ENCODE measurements around the gene FBXL14.

The FBXL14 gene

DNA sequence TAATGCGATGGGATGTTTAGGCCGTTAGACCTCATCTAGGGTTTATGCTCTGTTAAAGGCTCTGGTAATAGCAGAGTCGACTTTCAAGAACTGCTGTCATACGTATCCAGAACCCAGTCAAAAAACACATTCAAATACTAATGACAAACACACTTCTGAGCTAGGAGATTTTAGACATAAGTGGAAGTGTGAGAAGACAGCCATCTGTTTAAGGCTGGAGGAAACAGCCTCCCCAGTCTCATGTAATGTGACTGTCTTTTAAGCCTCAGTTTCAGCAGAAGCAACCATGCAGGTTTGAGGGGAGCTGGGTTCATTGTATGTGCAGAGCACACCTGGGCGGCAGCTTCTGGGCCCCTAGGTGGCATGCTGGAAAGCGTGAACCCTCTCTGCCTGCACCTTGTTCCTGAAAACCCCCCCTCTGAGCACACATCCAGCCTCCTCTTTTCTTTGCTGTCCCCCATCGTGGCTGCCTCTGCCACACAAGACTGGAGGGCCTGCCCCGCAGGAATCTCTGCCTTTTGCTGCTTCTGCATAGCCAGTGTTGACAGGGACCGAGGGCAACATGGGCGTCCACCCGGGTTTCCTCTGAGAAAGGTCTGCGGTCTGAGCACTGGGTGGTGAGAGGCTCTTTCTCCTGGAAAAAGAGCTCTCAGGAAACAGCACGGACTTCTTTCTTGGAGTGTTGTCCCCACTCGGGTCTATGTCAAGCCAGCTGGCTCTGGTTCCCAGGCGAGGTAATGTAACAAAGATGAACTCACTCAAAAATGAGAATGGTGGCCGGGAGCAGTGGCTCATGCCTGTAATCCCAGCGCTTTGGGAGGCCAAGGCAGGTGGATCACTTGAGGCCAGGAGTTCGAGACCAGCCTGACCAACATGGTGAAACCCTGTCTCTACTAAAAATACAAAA is 46.2 kb upstream of the FBXL14 start:
- H2BK120ac ChIP-seq (ENCODE audit: insufficient read depth, low read length, poor library complexity) = no peak overlapping the region
- no peak overlapping the region for H4K8ac ChIP-seq (ENCODE audit: low read depth, low read length)
- H3K27ac ChIP-seq (ENCODE audit: low read depth, low read length) = no peak overlapping the region
- no peak overlapping the region for H4K91ac ChIP-seq (ENCODE audit: low read depth, low read length)
- H3K27me3 ChIP-seq (ENCODE audit: insufficient read depth, low read length) = no peaks in the 10 kb centered on the region
- no peak overlapping the region for H2AFZ ChIP-seq (ENCODE audit: insufficient read depth, low read length, poor library complexity)
- H3K18ac ChIP-seq (ENCODE audit: low read length) = no peak overlapping the region
- no peaks in the 10 kb centered on the region for H3K9me3 ChIP-seq (ENCODE audit: insufficient read depth, low read depth, low read length)
- no peak overlapping the region for H2AK5ac ChIP-seq (ENCODE audit: low read length)
- H4K12ac ChIP-seq (ENCODE audit: low read depth, low read length) = no peak overlapping the region
- H3K4me1 ChIP-seq (ENCODE audit: control insufficient read depth in 1 of 2, insufficient read depth in 2 of 2, low read length in 2 of 2) = no peaks in the 10 kb centered on the region
- H3K4ac ChIP-seq (ENCODE audit: low read depth, low read length) = no peak overlapping the region
- no peak overlapping the region for H3K4me2 ChIP-seq (ENCODE audit: low read length)
- no peak overlapping the region for H3K23ac ChIP-seq (ENCODE audit: low read length)
- H3K14ac ChIP-seq (ENCODE audit: low read length) = no peak overlapping the region
- no peak for DNase-seq
- H3K9ac ChIP-seq (ENCODE audit: low read length) = no peak overlapping the region
- no peaks in the 10 kb centered on the region for H3K79me1 ChIP-seq (ENCODE audit: low read length)
- H2BK5ac ChIP-seq (ENCODE audit: low read depth, low read length, poor library complexity) = no peak overlapping the region
- H3K4me3 ChIP-seq (ENCODE audit: low read depth, low read length) = no peak overlapping the region
- H3K36me3 ChIP-seq (ENCODE audit: control insufficient read depth in 1 of 2, insufficient read depth in 2 of 2, low read length in 2 of 2) = peaks cover 17 to 18% of the 10 kb centered on the region in 2 experiments
- no peaks in the 10 kb centered on the region for H3K79me2 ChIP-seq (ENCODE audit: control insufficient read depth, insufficient read depth, low read length, poor library complexity)
- WGBS (ENCODE audit: extremely low coverage, insufficient coverage, insufficient read length) = no CpG with 5 or more reads among the region's 18 CpGs
- no peak overlapping the region for H2BK12ac ChIP-seq (ENCODE audit: low read length)

DNA sequence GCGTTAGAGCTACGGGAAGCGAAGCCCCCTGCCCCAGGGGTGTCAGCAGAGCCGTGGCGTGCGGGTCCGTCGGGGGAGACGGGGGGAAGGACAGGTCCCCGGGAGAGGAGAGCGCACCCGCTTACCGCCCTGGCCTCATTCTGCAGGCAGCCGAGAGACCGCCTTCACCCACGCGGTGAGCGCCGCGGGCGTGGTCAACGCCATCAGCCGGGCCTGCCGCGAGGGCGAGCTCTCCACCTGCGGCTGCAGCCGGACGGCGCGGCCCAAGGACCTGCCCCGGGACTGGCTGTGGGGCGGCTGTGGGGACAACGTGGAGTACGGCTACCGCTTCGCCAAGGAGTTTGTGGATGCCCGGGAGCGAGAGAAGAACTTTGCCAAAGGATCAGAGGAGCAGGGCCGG is 45.2 kb upstream of the FBXL14 start:
- Histone ChIP-seq H3K9me3 (ENCODE audit: insufficient read depth, low read depth, low read length) (no peaks in the 10 kb centered on the region), H3K4me3 (ENCODE audit: low read depth, low read length) (no peak overlapping the region), H3K23ac (ENCODE audit: low read length) (no peak overlapping the region), H2BK5ac (ENCODE audit: low read depth, low read length, poor library complexity) (no peak overlapping the region), H3K18ac (ENCODE audit: low read length) (no peak overlapping the region), H3K79me1 (ENCODE audit: low read length) (no peaks in the 10 kb centered on the region), H3K14ac (ENCODE audit: low read length) (no peak overlapping the region), H2AFZ (ENCODE audit: insufficient read depth, low read length, poor library complexity) (no peak overlapping the region), H4K12ac (ENCODE audit: low read depth, low read length) (no peak overlapping the region), H4K8ac (ENCODE audit: low read depth, low read length) (no peak overlapping the region), H3K27ac (ENCODE audit: low read depth, low read length) (no peak overlapping the region), H2BK12ac (ENCODE audit: low read length) (no peak overlapping the region), H3K9ac (ENCODE audit: low read length) (no peak overlapping the region), H3K4me2 (ENCODE audit: low read length) (no peak overlapping the region), H4K91ac (ENCODE audit: low read depth, low read length) (no peak overlapping the region), H3K36me3 (ENCODE audit: control insufficient read depth in 1 of 2, insufficient read depth in 2 of 2, low read length in 2 of 2) (peaks cover 17 to 18% of the 10 kb centered on the region in 2 experiments), H2BK120ac (ENCODE audit: insufficient read depth, low read length, poor library complexity) (no peak overlapping the region), H3K27me3 (ENCODE audit: insufficient read depth, low read length) (no peaks in the 10 kb centered on the region), H3K4me1 (ENCODE audit: control insufficient read depth in 1 of 2, insufficient read depth in 2 of 2, low read length in 2 of 2) (no peaks in the 10 kb centered on the region), H3K79me2 (ENCODE audit: control insufficient read depth, insufficient read depth, low read length, poor library complexity) (no peaks in the 10 kb centered on the region), H3K4ac (ENCODE audit: low read depth, low read length) (no peak overlapping the region), H2AK5ac (ENCODE audit: low read length) (no peak overlapping the region)
- no CpG with 5 or more reads among the region's 40 CpGs for WGBS (ENCODE audit: extremely low coverage, insufficient coverage, insufficient read length)
- no peak for DNase-seq

DNA sequence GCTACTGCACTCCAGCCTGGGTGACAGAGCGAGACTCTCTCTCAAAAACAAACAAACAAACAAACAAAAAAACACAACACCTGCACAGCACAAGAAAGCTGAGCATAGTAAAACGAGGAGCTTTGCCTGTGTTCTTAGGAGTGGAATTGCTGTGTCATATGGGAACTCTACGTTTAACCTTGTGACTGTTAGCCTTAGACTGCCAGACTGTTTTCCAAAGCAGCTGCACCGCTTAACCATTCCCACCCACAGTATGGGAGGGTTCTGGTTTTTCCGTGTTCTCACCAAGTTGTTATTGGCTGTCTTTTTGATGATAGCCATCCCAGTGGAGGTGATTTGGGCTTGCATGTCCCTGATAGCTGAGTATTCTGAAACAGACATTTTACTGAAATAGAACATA is 43.8 kb upstream of the FBXL14 start:
- Histone ChIP-seq H3K79me1 (ENCODE audit: low read length) (no peaks in the 10 kb centered on the region), H2BK120ac (ENCODE audit: insufficient read depth, low read length, poor library complexity) (no peak overlapping the region), H3K18ac (ENCODE audit: low read length) (no peak overlapping the region), H2AK5ac (ENCODE audit: low read length) (no peak overlapping the region), H3K79me2 (ENCODE audit: control insufficient read depth, insufficient read depth, low read length, poor library complexity) (no peaks in the 10 kb centered on the region), H3K4me3 (ENCODE audit: low read depth, low read length) (no peak overlapping the region), H3K4me1 (ENCODE audit: control insufficient read depth in 1 of 2, insufficient read depth in 2 of 2, low read length in 2 of 2) (no peaks in the 10 kb centered on the region), H2AFZ (ENCODE audit: insufficient read depth, low read length, poor library complexity) (no peak overlapping the region), H3K27ac (ENCODE audit: low read depth, low read length) (no peak overlapping the region), H3K4me2 (ENCODE audit: low read length) (no peak overlapping the region), H3K9me3 (ENCODE audit: insufficient read depth, low read depth, low read length) (no peaks in the 10 kb centered on the region), H3K27me3 (ENCODE audit: insufficient read depth, low read length) (no peaks in the 10 kb centered on the region), H3K36me3 (ENCODE audit: control insufficient read depth in 1 of 2, insufficient read depth in 2 of 2, low read length in 2 of 2) (peaks cover 14% of the 10 kb centered on the region in 2 experiments), H3K23ac (ENCODE audit: low read length) (no peak overlapping the region), H2BK12ac (ENCODE audit: low read length) (no peak overlapping the region), H3K14ac (ENCODE audit: low read length) (no peak overlapping the region), H3K4ac (ENCODE audit: low read depth, low read length) (no peak overlapping the region), H3K9ac (ENCODE audit: low read length) (no peak overlapping the region), H4K12ac (ENCODE audit: low read depth, low read length) (no peak overlapping the region), H4K8ac (ENCODE audit: low read depth, low read length) (no peak overlapping the region), H2BK5ac (ENCODE audit: low read depth, low read length, poor library complexity) (no peak overlapping the region), H4K91ac (ENCODE audit: low read depth, low read length) (no peak overlapping the region)
- no peak for DNase-seq
- WGBS (ENCODE audit: extremely low coverage, insufficient coverage, insufficient read length) = no CpG with 5 or more reads among the region's 5 CpGs

DNA sequence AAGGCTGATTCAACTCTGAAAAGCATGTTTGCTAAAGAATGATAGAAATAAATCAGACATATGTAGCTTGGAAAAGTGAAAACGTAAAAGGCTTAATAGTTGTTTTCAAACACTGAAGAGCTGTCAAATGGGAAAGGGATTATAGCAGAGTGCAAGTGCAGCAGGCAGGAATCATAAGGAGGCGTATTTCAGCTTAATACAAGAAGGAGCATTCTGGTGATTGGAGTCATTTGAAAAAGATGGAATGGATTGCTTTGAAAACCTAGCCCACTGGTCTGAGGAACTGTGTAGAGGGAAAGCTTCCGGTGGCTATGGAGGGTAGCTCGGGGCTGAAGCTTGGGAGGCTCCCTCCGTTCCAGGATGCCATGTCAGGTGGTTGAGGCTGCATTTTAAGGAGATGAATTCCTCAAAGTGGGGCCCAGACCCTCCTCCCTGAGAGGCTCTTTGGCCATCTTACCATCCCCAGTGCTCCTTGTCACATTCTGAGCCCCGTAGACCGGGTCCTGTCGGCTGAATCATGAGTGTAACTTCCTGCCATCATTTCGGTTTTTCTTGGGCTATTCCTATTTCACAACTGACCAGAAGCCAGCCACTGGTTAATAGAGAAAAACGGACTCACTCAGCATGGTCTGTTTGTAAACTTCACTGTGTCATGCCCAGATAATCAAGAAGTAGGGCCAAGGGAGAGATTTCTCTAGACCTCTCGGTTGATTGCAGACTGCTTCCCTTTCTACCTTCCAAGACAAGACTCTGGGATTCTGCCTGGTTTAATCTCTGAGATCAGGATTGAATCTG is 41.1 kb upstream of the FBXL14 start:
- Histone ChIP-seq H4K91ac (ENCODE audit: low read depth, low read length) (no peak overlapping the region), H3K79me2 (ENCODE audit: control insufficient read depth, insufficient read depth, low read length, poor library complexity) (no peaks in the 10 kb centered on the region), H3K9me3 (ENCODE audit: insufficient read depth, low read depth, low read length) (no peaks in the 10 kb centered on the region), H3K18ac (ENCODE audit: low read length) (no peak overlapping the region), H2BK120ac (ENCODE audit: insufficient read depth, low read length, poor library complexity) (no peak overlapping the region), H3K9ac (ENCODE audit: low read length) (no peak overlapping the region), H3K4me3 (ENCODE audit: low read depth, low read length) (no peak overlapping the region), H3K36me3 (ENCODE audit: control insufficient read depth in 1 of 2, insufficient read depth in 2 of 2, low read length in 2 of 2) (peaks cover 10 to 16% of the 10 kb centered on the region in 2 experiments), H2BK5ac (ENCODE audit: low read depth, low read length, poor library complexity) (no peak overlapping the region), H4K12ac (ENCODE audit: low read depth, low read length) (no peak overlapping the region), H3K79me1 (ENCODE audit: low read length) (peaks cover under 1% of the 10 kb centered on the region), H4K8ac (ENCODE audit: low read depth, low read length) (no peak overlapping the region), H2AK5ac (ENCODE audit: low read length) (no peak overlapping the region), H3K4me2 (ENCODE audit: low read length) (no peak overlapping the region), H3K14ac (ENCODE audit: low read length) (no peak overlapping the region), H2BK12ac (ENCODE audit: low read length) (no peak overlapping the region), H3K4me1 (ENCODE audit: control insufficient read depth in 1 of 2, insufficient read depth in 2 of 2, low read length in 2 of 2) (peaks cover 7 to 11% of the 10 kb centered on the region in 2 experiments), H3K23ac (ENCODE audit: low read length) (no peak overlapping the region), H3K4ac (ENCODE audit: low read depth, low read length) (no peak overlapping the region), H2AFZ (ENCODE audit: insufficient read depth, low read length, poor library complexity) (no peak overlapping the region), H3K27ac (ENCODE audit: low read depth, low read length) (no peak overlapping the region), H3K27me3 (ENCODE audit: insufficient read depth, low read length) (no peaks in the 10 kb centered on the region)
- DNase-seq = no peak
- no CpG with 5 or more reads among the region's 11 CpGs for WGBS (ENCODE audit: extremely low coverage, insufficient coverage, insufficient read length)

All from trophoblast cell (in vitro differentiated cells and primary cell).